Dermis blood vessel endothelial cell (primary cell): ENCODE measurements around the gene PLXNB2. TPM values are rescaled to one million over a fixed set of nuclear protein-coding genes. Genes with fewer than 3 reads are reported as not detected.

ENCODE experiments used
- DNase-seq: peaks from one replicate; pipeline ENCODE4 v3.0.0; 2010
- total RNA-seq: library from RNA; depleted of rRNA; stranded (reverse); fragments of >200 nt; gene quantifications from 2 replicates; pipeline ENCODE4 v1.2.3, GENCODE V29; 2014

PLXNB2 gene
- total RNA-seq, 1 donor from 2014 or later: 96.1 TPM

GRCh38 chr22:50250555-50251476, 56.6 kb downstream of the PLXNB2 start, which contains the start of gene HDAC10:
Gene HDAC10, minus strand, starts transcription at chr22:50251265. Its CDS starts 233 bp downstream, at chr22:50251032.
- peak; percentile 85 for DNase-seq

GRCh38 chr22:50250249-50250554, 57.2 kb downstream of the PLXNB2 start:
- DNase-seq: no peak

GRCh38 chr22:50249341-50250248, 57.9 kb downstream of the PLXNB2 start:
- no peak for DNase-seq

GRCh38 chr22:50248196-50249081, 59.0 kb downstream of the PLXNB2 start:
- DNase-seq: no peak

- peak; percentile 83 for DNase-seq
These were observed 59.7 kb downstream of the PLXNB2 start for GRCh38 chr22:50247748-50248147.

GRCh38 chr22:50246242-50247175, 60.9 kb downstream of the PLXNB2 start:
- peak; percentile 13 for DNase-seq

- DNase-seq: no peak
These were observed 62.0 kb downstream of the PLXNB2 start for GRCh38 chr22:50245214-50246072.

GRCh38 chr22:50244420-50245213, 62.8 kb downstream of the PLXNB2 start, which contains the start of gene TUBGCP6:
Gene TUBGCP6, minus strand, starts transcription at chr22:50245023. Its CDS starts 564 bp downstream, at chr22:50244459.
- DNase-seq: peak; percentile 96

- DNase-seq: peak; percentile 27
These were observed 63.6 kb downstream of the PLXNB2 start for GRCh38 chr22:50243685-50244419.

GRCh38 chr22:50242406-50242949, 65.0 kb downstream of the PLXNB2 start:
- no peak for DNase-seq

GRCh38 chr22:50238755-50239154, 68.7 kb downstream of the PLXNB2 start:
- DNase-seq: peak; percentile 22

- DNase-seq: peak; percentile 59
These were observed 70.6 kb downstream of the PLXNB2 start for GRCh38 chr22:50236731-50237409.

- DNase-seq: no peak
These were observed 74.2 kb downstream of the PLXNB2 start for GRCh38 chr22:50233223-50233622.

GRCh38 chr22:50232481-50233151, 74.8 kb downstream of the PLXNB2 start:
- no peak for DNase-seq

- DNase-seq: no peak
These were observed 78.1 kb downstream of the PLXNB2 start for GRCh38 chr22:50229370-50229769.

- DNase-seq: no peak
These were observed 79.1 kb downstream of the PLXNB2 start for GRCh38 chr22:50228366-50228765.
